Chondrocyte (in vitro differentiated cells): ENCODE measurements around the gene CBX5. TPM values are rescaled to one million over a fixed set of nuclear protein-coding genes. Genes with fewer than 3 reads are reported as not detected.
A peak's percentile ranks its signal among the peaks of the same experiment; 100 is the strongest.
"Not testable (repeated sequence)": the region's sequence is repeated elsewhere in the genome, so short reads cannot be mapped to it uniquely, and the experiment has no call there.

Source experiments
- DNase-seq: peaks from one replicate; pipeline ENCODE4 v3.0.0; 2021; ENCODE audit warnings: mixed read lengths, low spot score
- H3K27ac Mint-ChIP-seq: one replicate; pipeline ENCODE4 v1.8.0; 2021; ENCODE audit warnings: mild to moderate bottlenecking, moderate library complexity, mixed read lengths; ENCODE audit not compliant: unreplicated experiment
- H3K27me3 Mint-ChIP-seq: 2 replicates; pipeline ENCODE4 v1.8.0; 2021; ENCODE audit warnings: low read depth, mixed read lengths
- H3K36me3 Mint-ChIP-seq: 2 replicates; pipeline ENCODE4 v1.8.0; 2021; ENCODE audit warnings: low read depth, mixed read lengths
- H3K4me1 Mint-ChIP-seq: 2 replicates; pipeline ENCODE4 v1.8.0; 2021; ENCODE audit warnings: low read depth, mild to moderate bottlenecking, mixed read lengths
- H3K4me3 Mint-ChIP-seq: one replicate; pipeline ENCODE4 v1.8.0; 2021; ENCODE audit warnings: mild to moderate bottlenecking, moderate library complexity, mixed read lengths; ENCODE audit not compliant: unreplicated experiment
- H3K9me3 Mint-ChIP-seq: 2 replicates; pipeline ENCODE4 v1.8.0; 2021; ENCODE audit warnings: low read depth, mixed read lengths
- total RNA-seq: library from RNA; stranded (reverse); gene quantifications from 3 replicates; pipeline ENCODE4 v1.2.1, GENCODE V29; 2021
- TF ChIP-seq, protein P1 (sequence below): fragments of 200-600 bp; sonication (generic); IDR thresholded peaks from 2 replicates; pipeline ENCODE4 v1.5.0; 2021; ENCODE audit warnings: antibody characterized with exemption, mild to moderate bottlenecking, moderate library complexity

The CBX5 gene
- total RNA-seq, 1 donor from 2014 or later, result 79.4 TPM

DNA sequence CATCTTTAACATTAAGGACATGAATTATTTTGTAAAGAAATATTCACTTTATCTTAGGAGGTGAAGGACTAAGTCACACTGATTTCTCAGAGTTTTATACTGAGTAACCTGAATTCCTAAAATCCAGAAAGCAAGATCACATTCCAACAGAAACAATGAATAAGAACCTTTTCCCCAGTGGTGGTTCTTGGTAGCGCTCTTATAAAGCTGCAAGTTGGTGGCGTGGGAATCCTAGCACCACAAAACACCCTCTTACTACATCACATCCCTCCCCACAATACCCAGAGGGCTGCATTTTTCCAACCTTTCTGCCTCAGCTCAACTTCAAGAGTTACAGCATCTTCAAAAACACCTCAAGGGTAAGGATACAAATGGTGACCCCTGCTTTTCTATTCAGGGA, 47.1 kb downstream of the CBX5 start:
- H3K4me1 Mint-ChIP-seq, result peaks cover 37% of the 10 kb centered on the region
- H3K27me3 Mint-ChIP-seq, result no peaks in the 10 kb centered on the region
- no peaks in the 10 kb centered on the region for H3K9me3 Mint-ChIP-seq
- H3K36me3 Mint-ChIP-seq, result peaks cover 2% of the 10 kb centered on the region
- DNase-seq, result no peak
- TF ChIP-seq, protein P1, sequence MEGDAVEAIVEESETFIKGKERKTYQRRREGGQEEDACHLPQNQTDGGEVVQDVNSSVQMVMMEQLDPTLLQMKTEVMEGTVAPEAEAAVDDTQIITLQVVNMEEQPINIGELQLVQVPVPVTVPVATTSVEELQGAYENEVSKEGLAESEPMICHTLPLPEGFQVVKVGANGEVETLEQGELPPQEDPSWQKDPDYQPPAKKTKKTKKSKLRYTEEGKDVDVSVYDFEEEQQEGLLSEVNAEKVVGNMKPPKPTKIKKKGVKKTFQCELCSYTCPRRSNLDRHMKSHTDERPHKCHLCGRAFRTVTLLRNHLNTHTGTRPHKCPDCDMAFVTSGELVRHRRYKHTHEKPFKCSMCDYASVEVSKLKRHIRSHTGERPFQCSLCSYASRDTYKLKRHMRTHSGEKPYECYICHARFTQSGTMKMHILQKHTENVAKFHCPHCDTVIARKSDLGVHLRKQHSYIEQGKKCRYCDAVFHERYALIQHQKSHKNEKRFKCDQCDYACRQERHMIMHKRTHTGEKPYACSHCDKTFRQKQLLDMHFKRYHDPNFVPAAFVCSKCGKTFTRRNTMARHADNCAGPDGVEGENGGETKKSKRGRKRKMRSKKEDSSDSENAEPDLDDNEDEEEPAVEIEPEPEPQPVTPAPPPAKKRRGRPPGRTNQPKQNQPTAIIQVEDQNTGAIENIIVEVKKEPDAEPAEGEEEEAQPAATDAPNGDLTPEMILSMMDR, result peak; percentile 67
- no peak overlapping the region for H3K4me3 Mint-ChIP-seq
- H3K27ac Mint-ChIP-seq, result peak overlapping the region; percentile 22

DNA sequence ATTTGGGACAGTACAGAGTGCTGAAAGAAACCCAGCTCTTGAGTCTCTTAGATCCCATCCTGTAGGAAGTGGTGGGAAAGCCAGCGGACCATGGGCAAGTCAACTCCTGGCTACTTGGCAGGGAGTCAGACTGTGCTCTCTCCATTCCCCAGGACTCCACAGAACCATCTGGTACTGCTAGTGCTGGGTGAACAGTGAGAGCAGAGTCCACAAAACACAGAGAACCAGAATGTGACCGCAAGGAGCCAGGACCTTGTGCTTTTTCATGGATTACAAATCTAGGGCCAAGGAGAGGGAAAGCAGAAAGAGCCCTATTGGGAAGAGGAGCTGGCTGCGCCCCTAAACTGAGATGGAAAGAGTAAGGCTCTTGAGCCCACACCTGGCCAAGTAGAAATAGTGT, 48.7 kb downstream of the CBX5 start:
- H3K9me3 Mint-ChIP-seq, H3K27ac Mint-ChIP-seq, H3K4me3 Mint-ChIP-seq, DNase-seq, H3K27me3 Mint-ChIP-seq, H3K36me3 Mint-ChIP-seq: not testable (repeated sequence)
- H3K4me1 Mint-ChIP-seq, result peaks cover 40% of the 10 kb centered on the region

DNA sequence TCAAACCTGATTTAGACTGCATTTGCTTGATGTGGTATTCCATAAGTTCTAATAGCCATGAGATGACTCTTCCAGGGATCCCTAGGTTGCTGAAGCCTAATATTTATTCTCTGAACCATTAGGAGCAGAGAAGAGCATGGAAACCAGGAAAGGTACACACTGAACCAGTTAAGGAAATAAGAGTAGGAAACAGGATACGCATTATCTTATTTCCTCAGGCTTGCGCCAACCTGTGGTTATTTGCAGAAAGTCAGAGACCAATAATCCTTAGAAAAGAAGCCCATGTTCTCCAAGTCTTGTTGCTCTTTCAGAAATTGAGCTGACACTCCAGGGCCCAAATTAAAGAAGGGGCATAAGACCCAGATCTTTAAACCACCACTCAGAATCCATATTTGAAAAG, 49.4 kb downstream of the CBX5 start:
- Mint-ChIP-seq H3K9me3 (no peaks in the 10 kb centered on the region), H3K36me3 (peaks cover 2% of the 10 kb centered on the region), H3K4me1 (peaks cover 40% of the 10 kb centered on the region), H3K27ac (peak overlapping the region; percentile 42), H3K27me3 (no peaks in the 10 kb centered on the region), H3K4me3 (no peak overlapping the region)
- TF ChIP-seq, protein P1, result no peak
- DNase-seq, result no peak

DNA sequence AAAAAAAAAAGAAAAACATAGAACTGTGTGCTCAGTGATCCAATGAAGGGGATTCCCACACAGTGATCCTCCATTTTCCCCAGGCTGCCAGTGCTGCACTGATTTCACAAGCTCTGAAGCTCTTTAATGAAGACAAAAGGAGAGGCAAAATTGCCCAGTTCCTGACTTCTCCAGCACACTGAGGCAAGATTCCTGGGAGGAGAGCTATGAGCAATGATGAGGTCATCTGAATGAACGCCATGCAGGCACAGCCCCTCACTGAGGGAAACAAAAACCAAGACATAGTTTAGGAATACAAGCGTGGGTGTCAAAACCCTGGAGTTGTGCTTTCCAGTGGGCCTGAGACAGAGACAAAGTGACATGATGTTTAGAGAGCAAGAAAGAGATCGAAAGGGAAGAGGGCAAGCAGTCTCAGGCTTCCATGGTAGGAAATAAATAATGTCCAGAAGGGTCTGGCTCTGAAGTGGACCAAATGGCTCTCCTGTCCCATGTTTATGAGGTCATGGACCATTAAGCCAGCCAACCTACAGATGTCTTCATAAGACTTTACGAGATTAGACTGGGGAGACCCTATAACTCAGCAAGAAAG, 50.2 kb downstream of the CBX5 start:
- Mint-ChIP-seq H3K36me3 (peaks cover 2% of the 10 kb centered on the region), H3K27me3 (no peaks in the 10 kb centered on the region), H3K4me3 (peak overlapping the region; percentile 2), H3K27ac (peak overlapping the region; percentile 97), H3K9me3 (no peaks in the 10 kb centered on the region), H3K4me1 (peaks cover 40% of the 10 kb centered on the region)
- DNase-seq, result no peak
- TF ChIP-seq, protein P1, result no peak

DNA sequence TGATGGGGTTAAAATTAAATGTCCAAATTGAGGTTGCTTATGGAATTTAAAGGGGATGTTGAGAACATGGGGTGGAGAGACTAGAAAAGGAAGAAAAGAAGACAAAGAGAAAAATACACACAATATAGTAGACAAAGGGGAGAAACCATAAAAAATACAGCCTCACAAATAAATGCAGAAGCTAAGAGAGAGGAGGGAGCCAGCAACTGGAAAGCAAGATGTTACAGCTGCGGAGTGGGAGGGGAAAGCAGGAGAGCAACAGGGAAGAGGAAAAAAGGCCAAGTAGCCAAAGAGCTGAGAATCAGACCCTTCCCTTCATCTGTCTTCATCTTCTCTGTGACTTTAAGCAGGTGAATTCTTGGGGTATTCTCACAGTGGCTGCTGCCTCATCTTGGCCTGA, 51.5 kb downstream of the CBX5 start:
- no peaks in the 10 kb centered on the region for H3K36me3 Mint-ChIP-seq
- H3K9me3 Mint-ChIP-seq, result no peaks in the 10 kb centered on the region
- no peak overlapping the region for H3K4me3 Mint-ChIP-seq
- H3K27me3 Mint-ChIP-seq, result no peaks in the 10 kb centered on the region
- DNase-seq, result no peak
- peaks cover 40% of the 10 kb centered on the region for H3K4me1 Mint-ChIP-seq
- TF ChIP-seq, protein P1, result no peak
- peak overlapping the region; percentile 61 for H3K27ac Mint-ChIP-seq

DNA sequence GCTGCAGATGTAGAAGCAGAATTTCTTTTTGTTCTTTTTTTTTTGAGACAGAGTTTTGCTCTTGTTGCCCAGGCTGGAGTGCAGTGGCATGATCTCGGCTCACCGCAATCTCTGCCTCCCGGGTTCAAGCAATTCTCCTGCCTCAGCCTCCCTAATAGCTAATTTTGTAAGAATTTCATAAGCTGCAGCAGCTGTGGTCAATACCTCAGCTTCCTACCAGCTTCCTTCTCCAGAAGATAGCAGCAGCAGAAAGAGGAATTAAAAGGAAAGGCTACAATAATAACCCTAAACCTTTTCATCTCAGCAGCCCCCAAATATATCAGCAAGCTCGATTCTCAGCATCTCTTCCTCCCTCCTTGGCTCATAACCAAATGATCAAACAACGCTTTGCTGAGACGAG, 52.0 kb downstream of the CBX5 start:
- DNase-seq, H3K27me3 Mint-ChIP-seq, H3K4me3 Mint-ChIP-seq, H3K9me3 Mint-ChIP-seq, H3K36me3 Mint-ChIP-seq: not testable (repeated sequence)
- Mint-ChIP-seq H3K27ac (peak overlapping the region; percentile 14), H3K4me1 (peaks cover 35% of the 10 kb centered on the region)
